OCI-LY7 (cell line): ENCODE measurements around the gene EXPH5. TPM values are rescaled to one million over a fixed set of nuclear protein-coding genes. Genes with fewer than 3 reads are reported as not detected.

Source experiments
- BruUV-seq: library from RNA; stranded (reverse); fragments of 400-500 nt; replicated peaks from 2 replicates; lab custom pipeline; 2021; lab: Mats Ljungman, UMichigan
- CTCF ChIA-PET: fragments of 300-600 bp; sonication (Branson Sonifier 250); formaldehyde crosslinking; loops from one replicate; lab custom pipeline; 2022; ENCODE audit warnings: antibody characterized with exemption; ENCODE audit not compliant: unreplicated experiment; lab: Charles Lee
- POLR2A ChIA-PET: fragments of 300-600 bp; sonication (Branson Sonifier 250); formaldehyde crosslinking; loops from one replicate; lab custom pipeline; 2022; ENCODE audit warnings: antibody characterized with exemption; lab: Charles Lee
- DNase-seq: peaks from one replicate; pipeline ENCODE4 v3.0.0-alpha.2; 2015; ENCODE audit warnings: low spot score
- H2AFZ ChIP-seq: fragments of 200-600 bp; sonication (generic), shearing (Covaris generic); 2 replicates; pipeline ENCODE4 v1.6.1; 2014; ENCODE audit warnings: mild to moderate bottlenecking, antibody characterized with exemption, low read length, moderate library complexity
- H3K27ac ChIP-seq: fragments of 200-600 bp; sonication (generic); 2 replicates; pipeline ENCODE4 v1.5.1; 2014; ENCODE audit warnings: mixed run types, low read depth, mild to moderate bottlenecking, moderate library complexity, low read length, inconsistent platforms; ENCODE audit not compliant: poor library complexity, severe bottlenecking
- H3K36me3 ChIP-seq: fragments of 200-600 bp; sonication (generic); 2 replicates; pipeline ENCODE4 v1.6.1; 2014; ENCODE audit warnings: mild to moderate bottlenecking, antibody characterized with exemption, low read length, moderate library complexity, mixed read lengths; ENCODE audit not compliant: insufficient read depth
- H3K4me1 ChIP-seq: fragments of 200-600 bp; sonication (generic); 2 replicates; pipeline ENCODE4 v1.5.1; 2014; ENCODE audit warnings: mild to moderate bottlenecking, low read length; ENCODE audit not compliant: insufficient read depth, poor library complexity, severe bottlenecking
- H3K4me2 ChIP-seq: fragments of 200-600 bp; sonication (generic); 2 replicates; pipeline ENCODE4 v1.6.1; 2014; ENCODE audit warnings: mild to moderate bottlenecking, low read length
- H3K4me3 ChIP-seq: fragments of 200-600 bp; sonication (generic); 2 replicates; pipeline ENCODE4 v1.5.1; 2014; ENCODE audit warnings: mild to moderate bottlenecking, low read depth, low read length; ENCODE audit not compliant: poor library complexity, severe bottlenecking
- H3K79me2 ChIP-seq: fragments of 200-600 bp; sonication (generic); 2 replicates; pipeline ENCODE4 v1.6.1; 2016; ENCODE audit warnings: low read depth, mild to moderate bottlenecking, low read length, moderate library complexity, mixed read lengths; ENCODE audit not compliant: insufficient read depth
- H3K9me2 ChIP-seq: fragments of 200-600 bp; sonication (generic); 2 replicates; pipeline ENCODE4 v1.6.1; 2016; ENCODE audit warnings: mild to moderate bottlenecking, low read length, mixed read lengths; ENCODE audit not compliant: insufficient read depth
- H3K9me3 ChIP-seq: fragments of 200-600 bp; sonication (generic); 2 replicates; pipeline ENCODE4 v1.6.1; 2014; ENCODE audit warnings: mild to moderate bottlenecking, mixed run types, low read length, mixed read lengths
- H4K20me1 ChIP-seq: fragments of 200-600 bp; sonication (generic); 2 replicates; pipeline ENCODE4 v1.6.1; 2014; ENCODE audit warnings: mild to moderate bottlenecking, antibody characterized with exemption, low read length, moderate library complexity, mixed read lengths; ENCODE audit not compliant: insufficient read depth
- CTCF ChIP-seq: fragments of 200-600 bp; sonication (generic); conservative IDR thresholded peaks from 2 replicates; pipeline ENCODE4 v1.5.1; 2014; ENCODE audit warnings: mild to moderate bottlenecking, antibody characterized with exemption, low read length, moderate library complexity, mixed read lengths
- EZH2phosphoT487 ChIP-seq: fragments of 200-600 bp; sonication (generic); IDR thresholded peaks from 2 replicates; pipeline ENCODE4 v1.6.1; 2018; ENCODE audit warnings: low read depth, borderline replicate concordance, mild to moderate bottlenecking, mixed run types, antibody characterized with exemption, low read length, moderate library complexity, mixed read lengths
- intact Hi-C: fragments of 100-400 bp; cut with micrococcal nuclease; formaldehyde crosslinking; loops from one replicate; pipeline ENCODE4 v1.10.0; 2022; ENCODE audit not compliant: unreplicated experiment
- total RNA-seq, 2 experiments: library from RNA; depleted of rRNA in 1 of 2; stranded (reverse); fragments of >200 nt in 1 of 2; shearing (Covaris generic) in 1 of 2; gene quantifications; 2 replicates each; pipeline ENCODE4 v1.2.3, GENCODE V29; 2014 to 2022

The EXPH5 gene
- total RNA-seq, 2 experiments from 2014 or later: not detected

GRCh38 chr11:108527382-108527781, 66.2 kb downstream of the EXPH5 start:
- Histone ChIP-seq H3K79me2 (no peaks in the 10 kb centered on the region), H3K9me3 (no peaks in the 10 kb centered on the region), H2AFZ (no peak overlapping the region), H4K20me1 (no peaks in the 10 kb centered on the region), H3K4me1 (no peaks in the 10 kb centered on the region), H3K4me2 (no peak overlapping the region), H3K36me3 (no peaks in the 10 kb centered on the region), H3K9me2 (no peaks in the 10 kb centered on the region), H3K4me3 (no peak overlapping the region), H3K27ac (no peak overlapping the region)
- BruUV-seq: no TSS peak
- CTCF ChIA-PET: no interaction called here
- POLR2A ChIA-PET: no interaction called here
- TF ChIP-seq EZH2phosphoT487 (no peak), CTCF (no peak)
- no peak for DNase-seq
- intact Hi-C loops: no loop called here

GRCh38 chr11:108525161-108525560, 68.4 kb downstream of the EXPH5 start:
- Histone ChIP-seq H3K4me1 (no peaks in the 10 kb centered on the region), H3K79me2 (no peaks in the 10 kb centered on the region), H2AFZ (no peak overlapping the region), H3K27ac (no peak overlapping the region), H3K9me2 (no peaks in the 10 kb centered on the region), H3K4me2 (no peak overlapping the region), H3K4me3 (no peak overlapping the region), H4K20me1 (no peaks in the 10 kb centered on the region), H3K36me3 (no peaks in the 10 kb centered on the region), H3K9me3 (no peaks in the 10 kb centered on the region)
- BruUV-seq: no TSS peak
- intact Hi-C loops: no loop called here
- TF ChIP-seq CTCF: no peak
- no peak for TF ChIP-seq EZH2phosphoT487
- DNase-seq: no peak
- ChIA-PET CTCF (interaction anchor here (0.5 kb wide), 1 partner anchor 22 kb away, joined by 3 read pairs; no protein-coding TSS in a partner anchor), POLR2A (interaction anchor here (0.7 to 1.2 kb wide), 2 partner anchors 118 to 125 kb away, joined by 3 to 9 read pairs; no protein-coding TSS in a partner anchor)

- Histone ChIP-seq H4K20me1 (no peaks in the 10 kb centered on the region), H3K4me3 (no peak overlapping the region), H3K9me2 (no peaks in the 10 kb centered on the region), H3K27ac (no peak overlapping the region), H2AFZ (no peak overlapping the region), H3K4me2 (no peak overlapping the region), H3K79me2 (no peaks in the 10 kb centered on the region), H3K9me3 (no peaks in the 10 kb centered on the region), H3K36me3 (no peaks in the 10 kb centered on the region), H3K4me1 (no peaks in the 10 kb centered on the region)
- TF ChIP-seq EZH2phosphoT487: no peak
- no peak for TF ChIP-seq CTCF
- BruUV-seq: no TSS peak
- ChIA-PET CTCF (no interaction called here), POLR2A (no interaction called here)
- intact Hi-C loops: no loop called here
- no peak for DNase-seq
Observed at GRCh38 chr11:108524422-108524821, 69.1 kb downstream of the EXPH5 start.
